ENCODE measurements around the gene MSL3B.

- no peak for TF ChIP-seq CTCF (IDR thresholded peaks at IDR 0.05)
- no peak for TF ChIP-seq POLR2A (IDR thresholded peaks at IDR 0.05)
Observed at GRCh38 chr2:233815861-233816260, 52.3 kb downstream of the MSL3B start.

All from body of pancreas (tissue), 4 donors.